Bronchial epithelial cell (primary cell): ENCODE results near the gene C3orf22. TPM values are rescaled to one million over a fixed set of nuclear protein-coding genes. Genes with fewer than 3 reads are reported as not detected.

Experiments used
- DNase-seq: peaks from one replicate; pipeline ENCODE4 v3.0.0-alpha.2; 2010; ENCODE audit warnings: low read depth
- FAIRE-seq: peaks from 2 replicates; lab custom pipeline; 2011; peaks lifted over from hg19 to GRCh38; lab: Jason Lieb, UNC
- H3K27me3 ChIP-seq: 2 replicates; pipeline ENCODE4 v1.5.1; 2011; ENCODE audit warnings: low read length; ENCODE audit not compliant: control insufficient read depth, insufficient read depth
- H3K36me3 ChIP-seq: 2 replicates; pipeline ENCODE4 v1.5.1; 2011; ENCODE audit warnings: low read length; ENCODE audit not compliant: control insufficient read depth, insufficient read depth
- H3K4me3 ChIP-seq: 2 replicates; pipeline ENCODE4 v1.5.1; 2011; ENCODE audit warnings: mild to moderate bottlenecking, low read depth, low read length, control low read depth
- total RNA-seq: library from RNA; depleted of rRNA; stranded (reverse); fragments of >200 nt; gene quantifications from 2 replicates; pipeline ENCODE4 v1.2.1, GENCODE V29; 2014
- TF ChIP-seq, protein P1 (sequence below): IDR thresholded peaks from 2 replicates; pipeline ENCODE4 v1.5.1; 2011; ENCODE audit warnings: mild to moderate bottlenecking, moderate library complexity, low read length, control low read depth, inconsistent platforms; ENCODE audit not compliant: insufficient read depth, severe bottlenecking

Gene C3orf22
- total RNA-seq, 1 donor from 2014 or later, result not detected

- Histone ChIP-seq H3K4me3 (no peak overlapping the region), H3K36me3 (no peaks in the 10 kb centered on the region), H3K27me3 (peaks cover 2% of the 10 kb centered on the region)
- DNase-seq (no peak), FAIRE-seq (no peak)
- TF ChIP-seq, protein P1, sequence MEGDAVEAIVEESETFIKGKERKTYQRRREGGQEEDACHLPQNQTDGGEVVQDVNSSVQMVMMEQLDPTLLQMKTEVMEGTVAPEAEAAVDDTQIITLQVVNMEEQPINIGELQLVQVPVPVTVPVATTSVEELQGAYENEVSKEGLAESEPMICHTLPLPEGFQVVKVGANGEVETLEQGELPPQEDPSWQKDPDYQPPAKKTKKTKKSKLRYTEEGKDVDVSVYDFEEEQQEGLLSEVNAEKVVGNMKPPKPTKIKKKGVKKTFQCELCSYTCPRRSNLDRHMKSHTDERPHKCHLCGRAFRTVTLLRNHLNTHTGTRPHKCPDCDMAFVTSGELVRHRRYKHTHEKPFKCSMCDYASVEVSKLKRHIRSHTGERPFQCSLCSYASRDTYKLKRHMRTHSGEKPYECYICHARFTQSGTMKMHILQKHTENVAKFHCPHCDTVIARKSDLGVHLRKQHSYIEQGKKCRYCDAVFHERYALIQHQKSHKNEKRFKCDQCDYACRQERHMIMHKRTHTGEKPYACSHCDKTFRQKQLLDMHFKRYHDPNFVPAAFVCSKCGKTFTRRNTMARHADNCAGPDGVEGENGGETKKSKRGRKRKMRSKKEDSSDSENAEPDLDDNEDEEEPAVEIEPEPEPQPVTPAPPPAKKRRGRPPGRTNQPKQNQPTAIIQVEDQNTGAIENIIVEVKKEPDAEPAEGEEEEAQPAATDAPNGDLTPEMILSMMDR, result no peak
Observed at GRCh38 chr3:126516152-126516935, 42.4 kb downstream of the C3orf22 start.

DNA sequence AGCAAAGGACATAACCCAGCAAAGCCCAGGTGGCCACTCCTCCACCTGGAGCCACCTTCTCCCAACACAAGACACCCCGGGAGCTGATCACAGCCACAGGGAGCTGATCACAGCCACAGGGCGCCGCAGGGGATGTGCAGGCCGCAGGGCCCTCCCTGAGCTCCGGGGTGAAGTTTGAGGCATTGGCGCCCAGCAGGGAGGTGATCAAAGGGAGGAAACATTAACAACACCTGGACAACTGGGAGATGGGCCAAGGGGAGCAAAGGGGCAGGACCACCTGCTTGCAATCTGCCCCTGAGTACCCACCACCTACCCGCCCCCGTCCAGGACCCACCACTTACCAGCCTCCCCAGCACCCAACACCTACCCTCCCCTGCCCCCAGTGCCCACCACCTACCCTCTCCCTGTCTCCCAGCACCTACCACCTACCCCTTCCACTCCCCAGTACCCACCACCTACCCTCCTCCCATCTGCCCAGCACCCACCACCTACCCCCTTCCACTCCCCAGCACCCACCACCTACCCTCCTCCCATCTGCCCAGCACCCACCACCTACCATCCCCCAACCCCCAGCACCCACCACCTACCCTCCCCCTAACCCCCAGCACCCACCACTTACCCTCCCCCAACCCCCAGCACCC is 43.5 kb downstream of the C3orf22 start:
- no peak overlapping the region for H3K4me3 ChIP-seq
- peaks cover 2% of the 10 kb centered on the region for H3K27me3 ChIP-seq
- no peak for DNase-seq
- no peaks in the 10 kb centered on the region for H3K36me3 ChIP-seq
- FAIRE-seq, result no peak
- TF ChIP-seq, protein P1, result no peak

GRCh38 chr3:126514161-126514560 is 44.6 kb downstream of the C3orf22 start:
- TF ChIP-seq, protein P1, result no peak
- Histone ChIP-seq H3K4me3 (no peak overlapping the region), H3K27me3 (no peaks in the 10 kb centered on the region), H3K36me3 (no peaks in the 10 kb centered on the region)
- no peak for FAIRE-seq
- DNase-seq, result no peak

GRCh38 chr3:126512916-126513650 is 45.6 kb downstream of the C3orf22 start:
- no peaks in the 10 kb centered on the region for H3K27me3 ChIP-seq
- H3K36me3 ChIP-seq, result no peaks in the 10 kb centered on the region
- TF ChIP-seq, protein P1, result no peak
- DNase-seq (no peak), FAIRE-seq (no peak)
- no peak overlapping the region for H3K4me3 ChIP-seq

DNA sequence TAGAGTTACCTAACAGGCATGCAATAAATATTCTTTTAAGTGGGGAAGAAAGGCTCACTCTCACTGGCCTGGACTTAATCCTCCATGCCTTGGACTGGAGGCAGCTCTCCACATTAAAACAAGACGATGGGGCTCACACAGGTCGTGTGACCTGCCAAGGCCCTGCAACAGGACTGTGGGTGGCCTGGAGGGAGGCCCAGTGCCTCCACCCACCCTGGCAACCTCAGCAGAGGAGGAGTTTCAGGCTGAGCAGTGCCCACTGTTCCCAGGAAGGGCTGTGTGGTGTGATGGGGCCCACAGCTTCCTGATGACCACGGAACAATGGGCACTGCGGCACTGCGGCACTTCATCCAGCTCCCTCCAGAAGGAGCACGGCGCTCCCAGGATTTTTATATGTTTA is 46.7 kb downstream of the C3orf22 start:
- Histone ChIP-seq H3K27me3 (no peaks in the 10 kb centered on the region), H3K4me3 (no peak overlapping the region), H3K36me3 (no peaks in the 10 kb centered on the region)
- DNase-seq (no peak), FAIRE-seq (no peak)
- TF ChIP-seq, protein P1, result no peak
